SK-N-SH (cell line): Measurements from ENCODE around the gene ANKRD10. TPM values are rescaled to one million over a fixed set of nuclear protein-coding genes. Genes with fewer than 3 reads are reported as not detected.
"Not testable (repeated sequence)": the region's sequence is repeated elsewhere in the genome, so short reads cannot be mapped to it uniquely, and the experiment has no call there.

ENCODE experiments used
- CTCF ChIA-PET: fragments of 300-600, 350-600 bp; formaldehyde crosslinking; extraction: SDS; loops from one replicate; lab custom pipeline; 2021; lab: Yijun Ruan, JAX
- POLR2A ChIA-PET: fragments of 350-600 bp; sonication (Branson Sonifier 250); formaldehyde crosslinking; extraction: SDS; loops from one replicate; lab custom pipeline; 2020; ENCODE audit warnings: antibody characterized with exemption, inconsistent platforms; lab: Yijun Ruan, JAX
- DNase-seq: peaks from one replicate; pipeline ENCODE4 v3.0.0; 2012
- H2AFZ ChIP-seq: fragments of 200-600 bp; sonication (generic); 2 replicates; pipeline ENCODE4 v1.8.1; 2016; ENCODE audit warnings: antibody characterized with exemption, mild to moderate bottlenecking, low read depth
- H3F3A ChIP-seq: fragments of 200-600 bp; sonication (generic); replicated peaks from 2 replicates; pipeline ENCODE3; 2016; ENCODE audit warnings: antibody characterized with exemption, mild to moderate bottlenecking; ENCODE audit not compliant: insufficient read depth
- H3K27ac ChIP-seq, 2 experiments: fragments of 200-500 bp in 1 of 2; fragments of 200-600 bp in 1 of 2; sonication (Bioruptor generic) in 1 of 2; sonication (generic), shearing (Covaris generic) in 1 of 2; 2 replicates each; pipeline versions ENCODE4 v1.5.1 to v1.6.1; 2014 to 2016; ENCODE audit warnings: low read depth in 2 of 2, inconsistent platforms in 1 of 2, low read length in 1 of 2, mild to moderate bottlenecking in 1 of 2, mixed read lengths in 1 of 2
- H3K27me3 ChIP-seq: fragments of 200-600 bp; sonication (generic), shearing (Covaris generic); 2 replicates; pipeline ENCODE4 v1.6.1; 2016; ENCODE audit warnings: mixed run types; ENCODE audit not compliant: insufficient read depth
- H3K36me3 ChIP-seq, 2 experiments: fragments of 200-500 bp in 1 of 2; fragments of 200-600 bp in 1 of 2; sonication (Bioruptor generic) in 1 of 2; sonication (generic) in 1 of 2; replicated peaks in 1 of 2; 2 replicates each; pipeline versions ENCODE3 to v1.5.1; 2014 to 2016; ENCODE audit warnings: low read length in 1 of 2, mild to moderate bottlenecking in 1 of 2; ENCODE audit not compliant: insufficient read depth in 2 of 2, control insufficient read depth in 1 of 2
- H3K4me1 ChIP-seq, 2 experiments: fragments of 200-500 bp in 1 of 2; fragments of 200-600 bp in 1 of 2; sonication (Bioruptor generic) in 1 of 2; sonication (generic), shearing (Covaris generic) in 1 of 2; 2 replicates each; pipeline versions ENCODE4 v1.5.1 to v1.6.1; 2014 to 2016; ENCODE audit warnings: low read depth in 1 of 2, low read length in 1 of 2, mixed run types in 1 of 2; ENCODE audit not compliant: insufficient read depth in 2 of 2, control insufficient read depth in 1 of 2
- H3K4me2 ChIP-seq: fragments of 200-600 bp; sonication (generic), shearing (Covaris generic); 2 replicates; pipeline ENCODE4 v1.6.1; 2017; ENCODE audit warnings: mixed run types
- H3K4me3 ChIP-seq, 2 experiments: fragments of 200-500 bp in 1 of 2; fragments of 200-600 bp in 1 of 2; sonication (Bioruptor generic) in 1 of 2; sonication (generic), shearing (Covaris generic) in 1 of 2; 2 replicates each; pipeline versions ENCODE4 v1.5.1 to v1.8.1; 2014 to 2016; ENCODE audit warnings: low read depth in 2 of 2, inconsistent platforms in 1 of 2, low read length in 1 of 2, mild to moderate bottlenecking in 1 of 2, mixed read lengths in 1 of 2, moderate library complexity in 1 of 2
- H3K79me2 ChIP-seq: fragments of 200-600 bp; sonication (generic); 2 replicates; pipeline ENCODE4 v1.8.1; 2017; ENCODE audit warnings: mild to moderate bottlenecking; ENCODE audit not compliant: insufficient read depth
- H3K9ac ChIP-seq: fragments of 200-600 bp; sonication (generic); 2 replicates; pipeline ENCODE4 v1.6.1; 2017; ENCODE audit warnings: mixed run types
- H3K9me2 ChIP-seq: fragments of 200-600 bp; sonication (generic); 2 replicates; pipeline ENCODE4 v1.6.1; 2017; ENCODE audit warnings: mixed run types
- H3K9me3 ChIP-seq: fragments of 200-600 bp; sonication (generic); 2 replicates; pipeline ENCODE4 v1.6.1; 2017; ENCODE audit warnings: mixed run types, mild to moderate bottlenecking, moderate library complexity
- H4K20me1 ChIP-seq: fragments of 200-600 bp; sonication (generic); 2 replicates; pipeline ENCODE4 v1.6.1; 2017; ENCODE audit warnings: mild to moderate bottlenecking, mixed run types; ENCODE audit not compliant: insufficient read depth
- CHD2 ChIP-seq: fragments of 150-350 bp; IDR thresholded peaks from 2 replicates; pipeline ENCODE4 v1.6.1; 2018; ENCODE audit warnings: low read length; ENCODE audit not compliant: partially characterized antibody
- CTCF ChIP-seq: fragments of 200-600 bp; sonication (generic); IDR thresholded peaks from 2 replicates; pipeline ENCODE4 v1.6.1; 2017; ENCODE audit warnings: antibody characterized with exemption, mild to moderate bottlenecking, moderate library complexity
- EZH2phosphoT487 ChIP-seq: fragments of 200-600 bp; sonication (generic); IDR thresholded peaks from 2 replicates; pipeline ENCODE4 v1.6.1; 2017; ENCODE audit warnings: low read depth, mixed run types, mild to moderate bottlenecking, antibody characterized with exemption, moderate library complexity, borderline replicate concordance
- FOXJ3 ChIP-seq: sonication (generic); formaldehyde crosslinking; IDR thresholded peaks from 2 replicates; pipeline ENCODE4 v1.5.1; 2020; ENCODE audit warnings: mild to moderate bottlenecking, missing genetic modification reagents
- FOXM1 ChIP-seq: IDR thresholded peaks from 2 replicates; pipeline ENCODE4 v1.4.0; 2012; ENCODE audit warnings: low read depth, mild to moderate bottlenecking
- IRF3 ChIP-seq: fragments of 150-350 bp; IDR thresholded peaks from 2 replicates; pipeline ENCODE4 v1.6.1; 2016; ENCODE audit warnings: mild to moderate bottlenecking, low read depth, low read length
- MAX ChIP-seq: IDR thresholded peaks from 2 replicates; pipeline ENCODE4 v1.4.0; 2012; ENCODE audit warnings: low read depth
- MXI1 ChIP-seq: IDR thresholded peaks from 2 replicates; pipeline ENCODE4 v1.6.1; 2012; ENCODE audit warnings: mild to moderate bottlenecking, low read depth, low read length, improper control_type of control experiment
- POLR2AphosphoS5 ChIP-seq: IDR thresholded peaks from 2 replicates; pipeline ENCODE4 v1.6.1; 2012; ENCODE audit warnings: low read depth, low read length
- REST ChIP-seq: IDR thresholded peaks from 2 replicates; pipeline ENCODE4 v1.6.1; 2012; ENCODE audit warnings: mild to moderate bottlenecking, low read depth, low read length, moderate library complexity
- RFX5 ChIP-seq: IDR thresholded peaks from 2 replicates; pipeline ENCODE4 v1.6.1; 2012; ENCODE audit warnings: mild to moderate bottlenecking, improper control_type of control experiment, low read length
- RXRA ChIP-seq: IDR thresholded peaks from 2 replicates; pipeline ENCODE4 v1.4.0; 2012; ENCODE audit warnings: low read depth, mild to moderate bottlenecking, borderline replicate concordance
- SIN3A ChIP-seq: IDR thresholded peaks from 2 replicates; pipeline ENCODE4 v1.6.1; 2012; ENCODE audit warnings: low read depth, mild to moderate bottlenecking, low read length, moderate library complexity, borderline replicate concordance
- TAF1 ChIP-seq: IDR thresholded peaks from 2 replicates; pipeline ENCODE4 v1.6.1; 2012; ENCODE audit warnings: low read depth, mild to moderate bottlenecking, low read length, moderate library complexity, borderline replicate concordance
- WGBS: methylation state at CpG from one replicate; pipeline ENCODE4 v1.1.6; 2017; ENCODE audit warnings: low lambda C conversion rate; 5-methylcytosine and 5-hydroxymethylcytosine counted together
- polyA plus RNA-seq, 3 experiments: library from polyadenylated mRNA; depleted of rRNA; stranded (reverse); fragments of >200 nt; gene quantifications; 2 replicates each; pipeline ENCODE4 v1.2.3, GENCODE V29; 2012

ANKRD10 gene
- polyA plus RNA-seq, 1 of the 3 experiments (the other 2 are of a cell fraction): 53.2 TPM

GRCh38 chr13:110953416-110953815 lies 38.5 kb upstream of the ANKRD10 start:
- TF ChIP-seq RXRA (no peak), FOXM1 (no peak), CHD2 (no peak)
- Histone ChIP-seq H3K79me2 (no peaks in the 10 kb centered on the region), H3K36me3 (no peaks in the 10 kb centered on the region), H3K4me3 (no peak overlapping the region), H3F3A (no peaks in the 10 kb centered on the region), H3K9me3 (no peaks in the 10 kb centered on the region), H2AFZ (no peak overlapping the region), H4K20me1 (no peaks in the 10 kb centered on the region), H3K9me2 (no peaks in the 10 kb centered on the region), H3K9ac (no peak overlapping the region), H3K4me2 (no peak overlapping the region), H3K27ac (no peak overlapping the region), H3K4me1 (no peaks in the 10 kb centered on the region), H3K27me3 (no peaks in the 10 kb centered on the region)
- 96% methylated on average over 5 of the region's 12 CpGs for WGBS
- DNase-seq: no peak
- CTCF ChIA-PET: no interaction called here
- POLR2A ChIA-PET: no interaction called here

GRCh38 chr13:110952135-110952534 lies 37.3 kb upstream of the ANKRD10 start:
- POLR2A ChIA-PET, H3K36me3 ChIP-seq, H3F3A ChIP-seq, H3K9me3 ChIP-seq, H3K79me2 ChIP-seq, H3K27me3 ChIP-seq, H3K9me2 ChIP-seq, DNase-seq, H3K4me1 ChIP-seq, H3K4me3 ChIP-seq, CTCF ChIA-PET, H3K9ac ChIP-seq, H2AFZ ChIP-seq, H4K20me1 ChIP-seq, H3K27ac ChIP-seq, H3K4me2 ChIP-seq: not testable (repeated sequence)
- WGBS: 89% methylated on average over 3 of the region's 6 CpGs

- Histone ChIP-seq H3K36me3 (no peaks in the 10 kb centered on the region), H4K20me1 (no peaks in the 10 kb centered on the region), H3K4me3 (no peak overlapping the region), H3K4me2 (no peak overlapping the region), H3K9me2 (no peaks in the 10 kb centered on the region), H3F3A (no peaks in the 10 kb centered on the region), H3K27ac (no peak overlapping the region), H3K9ac (no peak overlapping the region), H3K4me1 (no peaks in the 10 kb centered on the region), H3K79me2 (no peaks in the 10 kb centered on the region), H3K27me3 (no peaks in the 10 kb centered on the region), H3K9me3 (no peaks in the 10 kb centered on the region), H2AFZ (no peak overlapping the region)
- WGBS: 44% methylated on average over 5 of the region's 8 CpGs
- no peak for DNase-seq
- ChIA-PET POLR2A (no interaction called here), CTCF (interaction anchor here (0.5 kb wide), 1 partner anchor 1508 kb away, joined by 3 read pairs; no protein-coding TSS in a partner anchor)
- TF ChIP-seq FOXJ3 (no peak), IRF3 (no peak), EZH2phosphoT487 (no peak), CTCF (no peak), MAX (no peak), MXI1 (no peak), RFX5 (no peak), TAF1 (no peak), REST (no peak), POLR2AphosphoS5 (no peak), SIN3A (no peak)
Measured at GRCh38 chr13:110950819-110951570, 36.1 kb upstream of the ANKRD10 start.
